NCI-H446 (cell line): ENCODE measurements around the gene WDR53.
"Not testable (repeated sequence)": the region's sequence is repeated elsewhere in the genome, so short reads cannot be mapped to it uniquely, and the experiment has no call there.

Source experiments
- DNase-seq, 2 experiments: peaks; one replicate each; lab custom pipeline; 2025; lab: John Stamatoyannopoulos, UW

WDR53 gene

GRCh38 chr3:196517919-196518318 lies 50.4 kb downstream of the WDR53 start:
- peak in 1 of 2 experiments; percentile 61 for DNase-seq

GRCh38 chr3:196517162-196517800 lies 51.1 kb downstream of the WDR53 start:
- no peak for DNase-seq

GRCh38 chr3:196514913-196515621 lies 53.3 kb downstream of the WDR53 start, which contains the start of gene SMCO1:
Gene SMCO1 (minus strand): TSS chr3:196515346. CDS start chr3:196515209, 137 bp downstream.
- no peak for DNase-seq

DNA sequence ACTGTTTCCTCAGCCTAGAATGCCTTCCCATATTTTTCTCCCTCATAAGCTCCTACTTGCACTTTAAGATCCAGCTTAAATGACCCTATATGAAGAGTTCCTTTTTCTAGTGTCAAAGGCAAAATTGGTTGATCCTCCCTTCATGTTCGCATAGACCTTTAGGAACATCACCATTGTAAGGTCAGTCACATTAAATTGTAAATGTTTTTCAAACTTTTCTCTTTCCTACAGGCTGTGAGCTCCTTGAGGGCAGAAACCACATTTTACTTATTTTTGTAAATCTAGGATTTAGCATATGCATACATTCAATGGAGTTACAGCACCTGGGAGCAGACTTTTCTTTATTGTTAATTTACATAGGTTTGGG lies 54.0 kb downstream of the WDR53 start:
- no peak for DNase-seq

- DNase-seq = no peak
Observed at GRCh38 chr3:196513697-196514349, 54.5 kb downstream of the WDR53 start.

DNA sequence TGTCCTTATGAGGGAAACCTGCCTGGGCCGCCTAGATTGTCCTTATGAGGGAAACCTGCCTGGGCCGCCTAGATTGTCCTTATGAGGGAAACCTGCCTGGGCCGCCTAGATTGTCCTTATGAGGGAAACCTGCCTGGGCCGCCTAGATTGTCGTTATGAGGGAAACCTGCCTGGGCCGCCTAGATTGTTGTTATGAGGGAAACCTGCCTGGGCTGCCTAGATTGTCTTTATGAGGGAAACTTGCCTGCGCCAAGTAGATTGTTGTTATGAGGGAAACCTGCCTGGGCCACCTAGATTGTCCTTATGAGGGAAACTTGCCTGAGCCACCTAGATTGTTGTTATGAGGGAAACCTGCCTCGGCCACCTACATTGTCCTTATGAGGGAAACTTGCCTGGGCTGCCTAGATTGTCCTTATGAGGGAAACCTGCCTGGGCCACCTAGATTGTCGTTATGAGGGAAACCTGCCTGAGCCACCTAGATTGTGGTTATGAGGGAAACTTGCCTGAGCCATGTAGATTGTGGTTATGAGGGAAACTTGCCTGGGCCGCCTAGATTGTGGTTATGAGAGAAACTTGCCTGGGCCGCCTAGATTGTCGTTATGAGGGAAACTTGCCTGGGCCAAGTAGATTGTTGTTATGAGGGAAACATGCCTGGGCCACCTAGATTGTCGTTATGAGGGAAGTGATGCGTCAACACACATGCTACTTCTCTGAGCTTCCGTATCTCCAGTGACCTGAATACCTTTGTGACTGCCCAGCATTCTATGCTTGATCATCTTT lies 56.5 kb downstream of the WDR53 start:
- not testable (repeated sequence) for DNase-seq

DNA sequence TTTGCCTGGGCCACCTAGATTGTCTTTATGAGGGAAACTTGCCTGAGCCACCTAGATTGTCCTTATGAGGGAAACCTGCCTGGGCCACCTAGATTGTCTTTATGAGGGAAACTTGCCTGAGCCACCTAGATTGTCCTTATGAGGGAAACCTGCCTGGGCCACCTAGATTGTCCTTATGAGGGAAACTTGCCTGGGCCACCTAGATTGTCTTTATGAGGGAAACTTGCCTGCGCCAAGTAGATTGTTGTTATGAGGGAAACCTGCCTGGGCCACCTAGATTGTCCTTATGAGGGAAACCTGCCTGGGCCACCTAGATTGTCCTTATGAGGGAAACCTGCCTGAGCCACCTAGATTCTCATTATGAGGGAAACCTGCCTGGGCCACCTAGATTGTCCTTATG lies 57.2 kb downstream of the WDR53 start:
- not testable (repeated sequence) for DNase-seq

DNA sequence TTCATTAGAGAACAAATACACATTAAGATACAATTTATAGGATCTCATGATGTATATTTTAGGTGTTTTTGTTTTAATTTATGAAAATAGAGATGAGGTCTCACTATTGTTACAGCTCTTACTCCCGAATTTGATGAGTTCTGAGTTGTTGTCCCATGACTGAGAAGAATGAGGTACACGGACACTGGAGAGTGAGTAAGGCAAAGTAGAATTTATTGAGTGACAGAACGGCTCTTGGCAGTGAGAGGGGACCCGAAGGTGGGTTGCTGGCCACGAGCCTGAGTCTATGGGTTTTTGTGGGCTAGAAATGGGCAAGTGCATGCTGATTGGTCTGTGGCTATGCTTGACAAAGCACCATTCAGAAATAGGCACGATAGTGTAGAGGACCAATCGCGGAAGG lies 61.7 kb downstream of the WDR53 start:
- no peak for DNase-seq

GRCh38 chr3:196504556-196504955 lies 63.8 kb downstream of the WDR53 start:
- no peak for DNase-seq
